ENCODE measurements around the gene HOXA1.

HOXA1 gene

GRCh38 chr7:27115221-27116026, 19.6 kb upstream of the HOXA1 start (continued):
- TF ChIP-seq ZNF518A (tag by site-specific recombination; conservative IDR thresholded peaks at IDR 0.05; ENCODE audit: low read depth) (no peak), ZNF16 (tag by site-specific recombination; IDR thresholded peaks at IDR 0.05; ENCODE audit: low read depth) (no peak), ZNF629 (tag by site-specific recombination; IDR thresholded peaks at IDR 0.05) (peak; percentile 75), KLF10 (tag by site-specific recombination; IDR thresholded peaks at IDR 0.05) (peak; percentile 70), OSR2 (tag by site-specific recombination; IDR thresholded peaks at IDR 0.05) (peak; percentile 85), HOXD13 (CRISPR knock-in tag; IDR thresholded peaks at IDR 0.05; ENCODE audit: borderline replicate concordance) (peak; percentile 96), ZNF214 (tag by site-specific recombination; IDR thresholded peaks at IDR 0.05; ENCODE audit: borderline replicate concordance) (no peak), ZNF623 (tag by site-specific recombination; IDR thresholded peaks at IDR 0.05) (no peak), ZNF211 (tag by site-specific recombination; IDR thresholded peaks at IDR 0.05; ENCODE audit: low read depth) (no peak), PRDM6 (tag by site-specific recombination; IDR thresholded peaks at IDR 0.05) (peak; percentile 97), ZBTB26 (tag by site-specific recombination; optimal IDR thresholded peaks at IDR 0.05) (peak; percentile 13), ZBTB8A (tag by site-specific recombination; IDR thresholded peaks at IDR 0.05) (peak; percentile 81), ZNF843 (tag by site-specific recombination; IDR thresholded peaks at IDR 0.05) (peak; percentile 96), ZNF24 (tag by site-specific recombination; IDR thresholded peaks at IDR 0.05) (peak; percentile 68; the same call in 1 of the 2 replicates), ZNF791 (tag by site-specific recombination; IDR thresholded peaks at IDR 0.05) (no peak), ZNF2 (tag by site-specific recombination; IDR thresholded peaks at IDR 0.05) (peak; percentile 72), ZNF600 (tag by site-specific recombination; IDR thresholded peaks at IDR 0.05) (peak; percentile 60; the same call in 1 of the 2 replicates), SP7 (tag by site-specific recombination; IDR thresholded peaks at IDR 0.05) (peak; percentile 95), KLF9 (tag by site-specific recombination; IDR thresholded peaks at IDR 0.05; ENCODE audit: low read depth) (no peak)
- TF ChIP-seq, protein P1, sequence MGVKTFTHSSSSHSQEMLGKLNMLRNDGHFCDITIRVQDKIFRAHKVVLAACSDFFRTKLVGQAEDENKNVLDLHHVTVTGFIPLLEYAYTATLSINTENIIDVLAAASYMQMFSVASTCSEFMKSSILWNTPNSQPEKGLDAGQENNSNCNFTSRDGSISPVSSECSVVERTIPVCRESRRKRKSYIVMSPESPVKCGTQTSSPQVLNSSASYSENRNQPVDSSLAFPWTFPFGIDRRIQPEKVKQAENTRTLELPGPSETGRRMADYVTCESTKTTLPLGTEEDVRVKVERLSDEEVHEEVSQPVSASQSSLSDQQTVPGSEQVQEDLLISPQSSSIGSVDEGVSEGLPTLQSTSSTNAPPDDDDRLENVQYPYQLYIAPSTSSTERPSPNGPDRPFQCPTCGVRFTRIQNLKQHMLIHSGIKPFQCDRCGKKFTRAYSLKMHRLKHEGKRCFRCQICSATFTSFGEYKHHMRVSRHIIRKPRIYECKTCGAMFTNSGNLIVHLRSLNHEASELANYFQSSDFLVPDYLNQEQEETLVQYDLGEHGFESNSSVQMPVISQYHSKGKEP (tag by site-specific recombination; IDR thresholded peaks at IDR 0.05): peak; percentile 75; the same call in 1 of the 2 replicates
- TF ChIP-seq, protein P2, sequence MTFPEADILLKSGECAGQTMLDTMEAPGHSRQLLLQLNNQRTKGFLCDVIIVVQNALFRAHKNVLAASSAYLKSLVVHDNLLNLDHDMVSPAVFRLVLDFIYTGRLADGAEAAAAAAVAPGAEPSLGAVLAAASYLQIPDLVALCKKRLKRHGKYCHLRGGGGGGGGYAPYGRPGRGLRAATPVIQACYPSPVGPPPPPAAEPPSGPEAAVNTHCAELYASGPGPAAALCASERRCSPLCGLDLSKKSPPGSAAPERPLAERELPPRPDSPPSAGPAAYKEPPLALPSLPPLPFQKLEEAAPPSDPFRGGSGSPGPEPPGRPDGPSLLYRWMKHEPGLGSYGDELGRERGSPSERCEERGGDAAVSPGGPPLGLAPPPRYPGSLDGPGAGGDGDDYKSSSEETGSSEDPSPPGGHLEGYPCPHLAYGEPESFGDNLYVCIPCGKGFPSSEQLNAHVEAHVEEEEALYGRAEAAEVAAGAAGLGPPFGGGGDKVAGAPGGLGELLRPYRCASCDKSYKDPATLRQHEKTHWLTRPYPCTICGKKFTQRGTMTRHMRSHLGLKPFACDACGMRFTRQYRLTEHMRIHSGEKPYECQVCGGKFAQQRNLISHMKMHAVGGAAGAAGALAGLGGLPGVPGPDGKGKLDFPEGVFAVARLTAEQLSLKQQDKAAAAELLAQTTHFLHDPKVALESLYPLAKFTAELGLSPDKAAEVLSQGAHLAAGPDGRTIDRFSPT (tag by site-specific recombination; IDR thresholded peaks at IDR 0.05): 0 out of 2 replicates have a peak, but pooled peaks have one; percentile 33
- TF ChIP-seq, protein P3, sequence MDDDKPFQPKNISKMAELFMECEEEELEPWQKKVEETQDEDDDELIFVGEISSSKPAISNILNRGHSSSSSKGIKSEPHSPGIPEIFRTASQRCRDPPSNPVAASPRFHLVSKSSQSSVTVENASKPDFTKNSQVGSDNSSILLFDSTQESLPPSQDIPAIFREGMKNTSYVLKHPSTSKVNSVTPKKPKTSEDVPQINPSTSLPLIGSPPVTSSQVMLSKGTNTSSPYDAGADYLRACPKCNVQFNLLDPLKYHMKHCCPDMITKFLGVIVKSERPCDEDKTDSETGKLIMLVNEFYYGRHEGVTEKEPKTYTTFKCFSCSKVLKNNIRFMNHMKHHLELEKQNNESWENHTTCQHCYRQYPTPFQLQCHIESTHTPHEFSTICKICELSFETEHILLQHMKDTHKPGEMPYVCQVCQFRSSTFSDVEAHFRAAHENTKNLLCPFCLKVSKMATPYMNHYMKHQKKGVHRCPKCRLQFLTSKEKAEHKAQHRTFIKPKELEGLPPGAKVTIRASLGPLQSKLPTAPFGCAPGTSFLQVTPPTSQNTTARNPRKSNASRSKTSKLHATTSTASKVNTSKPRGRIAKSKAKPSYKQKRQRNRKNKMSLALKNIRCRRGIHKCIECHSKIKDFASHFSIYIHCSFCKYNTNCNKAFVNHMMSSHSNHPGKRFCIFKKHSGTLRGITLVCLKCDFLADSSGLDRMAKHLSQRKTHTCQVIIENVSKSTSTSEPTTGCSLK (tag by site-specific recombination; IDR thresholded peaks at IDR 0.05): no peak
- TF ChIP-seq, protein P4, sequence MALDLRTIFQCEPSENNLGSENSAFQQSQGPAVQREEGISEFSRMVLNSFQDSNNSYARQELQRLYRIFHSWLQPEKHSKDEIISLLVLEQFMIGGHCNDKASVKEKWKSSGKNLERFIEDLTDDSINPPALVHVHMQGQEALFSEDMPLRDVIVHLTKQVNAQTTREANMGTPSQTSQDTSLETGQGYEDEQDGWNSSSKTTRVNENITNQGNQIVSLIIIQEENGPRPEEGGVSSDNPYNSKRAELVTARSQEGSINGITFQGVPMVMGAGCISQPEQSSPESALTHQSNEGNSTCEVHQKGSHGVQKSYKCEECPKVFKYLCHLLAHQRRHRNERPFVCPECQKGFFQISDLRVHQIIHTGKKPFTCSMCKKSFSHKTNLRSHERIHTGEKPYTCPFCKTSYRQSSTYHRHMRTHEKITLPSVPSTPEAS (tag by site-specific recombination; IDR thresholded peaks at IDR 0.05): peak; percentile 39; the same call in 1 of the 2 replicates

Measured in HEK293 (cell line).